DOHH2 (cell line): ENCODE data around the gene METTL15.

ENCODE experiments used
- EZH2phosphoT487 ChIP-seq: fragments of 200-600 bp; sonication (generic); IDR thresholded peaks from 2 replicates; pipeline ENCODE4 v1.6.1; 2017; ENCODE audit warnings: borderline replicate concordance, mild to moderate bottlenecking, antibody characterized with exemption, low read length, moderate library complexity, mixed read lengths
- TF ChIP-seq, protein P1 (sequence below): fragments of 200-600 bp; sonication (generic); IDR thresholded peaks from one replicate; pipeline ENCODE4 v1.5.1; 2014; ENCODE audit warnings: antibody characterized with exemption, mild to moderate bottlenecking, low read depth, low read length; ENCODE audit not compliant: poor library complexity, severe bottlenecking

DNA sequence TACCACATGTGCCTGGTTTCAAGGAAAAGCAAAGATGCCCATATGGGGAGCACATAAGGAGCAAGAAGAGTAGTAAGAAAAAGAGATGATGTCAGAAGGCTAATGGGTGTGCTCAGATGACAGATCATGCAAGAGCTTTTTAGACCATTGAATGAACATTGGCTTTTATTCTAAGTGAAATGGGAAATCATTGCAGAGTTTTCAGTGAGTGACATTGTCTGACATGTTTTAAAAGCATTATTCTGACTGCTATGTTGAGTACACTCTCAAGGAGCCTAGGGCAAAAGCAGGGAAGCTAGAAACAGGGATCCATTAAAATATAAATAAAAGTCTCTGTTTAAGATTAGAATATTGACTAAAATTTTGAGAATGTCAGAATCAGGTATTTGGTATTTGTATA, 133.6 kb downstream of the METTL15 start:
- TF ChIP-seq, protein P1, sequence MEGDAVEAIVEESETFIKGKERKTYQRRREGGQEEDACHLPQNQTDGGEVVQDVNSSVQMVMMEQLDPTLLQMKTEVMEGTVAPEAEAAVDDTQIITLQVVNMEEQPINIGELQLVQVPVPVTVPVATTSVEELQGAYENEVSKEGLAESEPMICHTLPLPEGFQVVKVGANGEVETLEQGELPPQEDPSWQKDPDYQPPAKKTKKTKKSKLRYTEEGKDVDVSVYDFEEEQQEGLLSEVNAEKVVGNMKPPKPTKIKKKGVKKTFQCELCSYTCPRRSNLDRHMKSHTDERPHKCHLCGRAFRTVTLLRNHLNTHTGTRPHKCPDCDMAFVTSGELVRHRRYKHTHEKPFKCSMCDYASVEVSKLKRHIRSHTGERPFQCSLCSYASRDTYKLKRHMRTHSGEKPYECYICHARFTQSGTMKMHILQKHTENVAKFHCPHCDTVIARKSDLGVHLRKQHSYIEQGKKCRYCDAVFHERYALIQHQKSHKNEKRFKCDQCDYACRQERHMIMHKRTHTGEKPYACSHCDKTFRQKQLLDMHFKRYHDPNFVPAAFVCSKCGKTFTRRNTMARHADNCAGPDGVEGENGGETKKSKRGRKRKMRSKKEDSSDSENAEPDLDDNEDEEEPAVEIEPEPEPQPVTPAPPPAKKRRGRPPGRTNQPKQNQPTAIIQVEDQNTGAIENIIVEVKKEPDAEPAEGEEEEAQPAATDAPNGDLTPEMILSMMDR = no peak
- no peak for TF ChIP-seq EZH2phosphoT487
